SK-N-SH (cell line): ENCODE measurements around the gene ALG10B.

Source experiments
- CTCF ChIP-seq: fragments of 200-600 bp; sonication (generic); IDR thresholded peaks from 2 replicates; pipeline ENCODE4 v1.6.1; 2017; ENCODE audit warnings: antibody characterized with exemption, mild to moderate bottlenecking, moderate library complexity
- GABPA ChIP-seq: IDR thresholded peaks from 2 replicates; pipeline ENCODE4 v1.4.0; 2012; ENCODE audit warnings: low read depth, mild to moderate bottlenecking
- JUND ChIP-seq: IDR thresholded peaks from 2 replicates; pipeline ENCODE4 v1.4.0; 2012
- PBX3 ChIP-seq: IDR thresholded peaks from 2 replicates; pipeline ENCODE4; 2012
- RXRA ChIP-seq: IDR thresholded peaks from 2 replicates; pipeline ENCODE4 v1.4.0; 2012; ENCODE audit warnings: low read depth, mild to moderate bottlenecking, borderline replicate concordance
- YY1 ChIP-seq: IDR thresholded peaks from 2 replicates; pipeline ENCODE4 v1.4.0; 2012; ENCODE audit warnings: low read depth, mild to moderate bottlenecking

- TF ChIP-seq RXRA (no peak), JUND (no peak), GABPA (no peak), CTCF (no peak), YY1 (no peak), PBX3 (no peak)
Observed at GRCh38 chr12:38327356-38327755, 10.8 kb downstream of the ALG10B start.
